AG09309 (cell line): Measurements from ENCODE around the gene VSTM2B.

Experiments used
- DNase-seq: peaks from one replicate; pipeline ENCODE4 v3.0.0-alpha.2; 2010; ENCODE audit warnings: low read depth
- H3K4me3 ChIP-seq: 2 replicates; pipeline ENCODE4 v1.5.1; 2011; ENCODE audit warnings: mild to moderate bottlenecking, low read depth, low read length, moderate library complexity; ENCODE audit not compliant: control insufficient read depth
- TF ChIP-seq, protein P1 (sequence below): IDR thresholded peaks from 2 replicates; pipeline ENCODE4 v1.5.1; 2011; ENCODE audit warnings: mild to moderate bottlenecking, low read depth, low read length, inconsistent platforms; ENCODE audit not compliant: insufficient read depth, control insufficient read depth; ENCODE audit errors: missing control alignments

Gene VSTM2B

DNA sequence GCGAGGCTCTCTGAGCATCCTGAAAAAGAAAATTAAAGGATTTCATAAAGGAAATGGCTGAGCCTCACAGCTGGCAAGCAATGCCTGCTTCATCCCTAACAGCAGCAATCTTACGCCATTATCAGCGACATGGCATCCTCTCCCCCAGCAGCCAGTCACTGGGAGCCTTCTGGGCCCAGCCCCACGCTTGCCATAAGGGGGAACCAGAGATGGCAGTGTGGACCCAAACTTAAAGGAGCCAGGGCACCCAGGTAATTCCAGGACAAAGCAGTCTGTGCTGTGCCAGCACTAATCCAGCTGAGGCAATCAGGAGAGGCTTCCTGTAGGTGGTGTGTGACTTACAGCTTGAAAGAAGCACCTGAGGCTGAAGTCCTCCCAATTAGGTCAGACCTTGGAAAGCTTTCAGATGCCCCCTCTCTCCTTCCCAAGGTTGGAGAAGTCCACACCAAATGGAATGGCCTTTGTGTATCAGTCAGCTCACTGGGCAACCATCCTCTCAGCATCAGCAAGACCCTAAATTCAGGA, 10.3 kb downstream of the VSTM2B start:
- H3K4me3 ChIP-seq = no peak overlapping the region
- no peak for DNase-seq
- TF ChIP-seq, protein P1, sequence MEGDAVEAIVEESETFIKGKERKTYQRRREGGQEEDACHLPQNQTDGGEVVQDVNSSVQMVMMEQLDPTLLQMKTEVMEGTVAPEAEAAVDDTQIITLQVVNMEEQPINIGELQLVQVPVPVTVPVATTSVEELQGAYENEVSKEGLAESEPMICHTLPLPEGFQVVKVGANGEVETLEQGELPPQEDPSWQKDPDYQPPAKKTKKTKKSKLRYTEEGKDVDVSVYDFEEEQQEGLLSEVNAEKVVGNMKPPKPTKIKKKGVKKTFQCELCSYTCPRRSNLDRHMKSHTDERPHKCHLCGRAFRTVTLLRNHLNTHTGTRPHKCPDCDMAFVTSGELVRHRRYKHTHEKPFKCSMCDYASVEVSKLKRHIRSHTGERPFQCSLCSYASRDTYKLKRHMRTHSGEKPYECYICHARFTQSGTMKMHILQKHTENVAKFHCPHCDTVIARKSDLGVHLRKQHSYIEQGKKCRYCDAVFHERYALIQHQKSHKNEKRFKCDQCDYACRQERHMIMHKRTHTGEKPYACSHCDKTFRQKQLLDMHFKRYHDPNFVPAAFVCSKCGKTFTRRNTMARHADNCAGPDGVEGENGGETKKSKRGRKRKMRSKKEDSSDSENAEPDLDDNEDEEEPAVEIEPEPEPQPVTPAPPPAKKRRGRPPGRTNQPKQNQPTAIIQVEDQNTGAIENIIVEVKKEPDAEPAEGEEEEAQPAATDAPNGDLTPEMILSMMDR = no peak

DNA sequence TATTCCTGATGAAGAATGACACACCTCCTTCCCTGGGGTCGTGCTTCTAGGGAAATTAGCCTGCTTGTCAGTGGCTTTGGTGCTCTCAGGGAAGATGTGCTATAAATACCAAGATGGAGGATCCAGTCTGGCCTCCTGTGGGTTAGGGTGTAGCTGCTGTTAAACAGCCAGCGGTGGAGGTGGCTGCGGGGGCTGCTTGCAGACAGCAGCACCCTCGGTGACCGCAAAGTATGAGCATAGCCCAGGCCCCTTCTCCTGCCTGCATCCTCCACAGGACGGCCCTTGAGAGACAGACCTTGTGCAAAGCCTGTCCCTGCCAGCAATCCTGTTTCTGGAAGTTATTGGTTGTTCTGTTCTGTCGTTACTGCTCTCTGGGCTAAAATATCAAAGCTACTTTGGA, 11.4 kb downstream of the VSTM2B start:
- H3K4me3 ChIP-seq = no peak overlapping the region
- DNase-seq = no peak
- TF ChIP-seq, protein P1 = no peak

DNA sequence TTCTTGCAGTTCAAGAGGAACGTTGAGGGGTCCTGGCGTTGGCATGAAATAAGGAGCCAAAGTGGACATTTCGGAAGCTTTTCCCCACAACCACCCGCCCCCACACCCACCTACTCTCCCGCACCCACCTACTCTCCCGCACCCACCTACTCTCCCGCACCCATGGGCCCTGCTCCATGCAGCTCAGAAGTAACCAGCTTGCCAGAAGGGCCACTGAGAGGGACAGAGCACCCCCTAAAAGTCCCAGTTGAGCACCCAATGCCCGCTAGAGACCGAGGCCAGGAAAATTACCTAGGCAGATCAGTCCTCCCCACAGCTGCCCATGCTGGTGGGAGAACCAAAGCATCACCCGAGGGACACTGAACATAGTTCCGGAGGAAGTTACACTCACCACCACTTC, 11.8 kb downstream of the VSTM2B start:
- H3K4me3 ChIP-seq = no peak overlapping the region

DNA sequence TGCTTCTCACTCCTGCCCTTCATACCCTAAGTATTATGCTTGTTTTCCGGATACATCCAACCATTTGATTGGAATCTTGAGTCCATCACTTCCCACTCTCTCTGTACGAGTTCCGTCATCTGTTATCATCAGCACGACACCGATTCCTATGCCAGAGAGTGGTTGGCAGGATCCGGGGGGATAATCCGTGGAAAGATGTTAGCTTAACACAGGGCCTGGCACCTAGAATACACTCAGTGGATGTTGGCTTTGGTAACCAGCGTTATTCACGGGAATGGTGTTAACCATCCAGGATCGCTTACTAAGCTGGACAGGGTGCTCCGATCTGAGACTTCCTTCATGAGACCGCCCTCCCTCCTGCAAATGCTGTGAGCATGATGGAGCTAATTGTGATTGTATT, 12.4 kb downstream of the VSTM2B start:
- H3K4me3 ChIP-seq = no peak overlapping the region
- TF ChIP-seq, protein P1 = no peak
- no peak for DNase-seq

More for the DNA sequence above, 11.8 kb downstream of the VSTM2B start:
- no peak for DNase-seq
- TF ChIP-seq, protein P1 = no peak

DNA sequence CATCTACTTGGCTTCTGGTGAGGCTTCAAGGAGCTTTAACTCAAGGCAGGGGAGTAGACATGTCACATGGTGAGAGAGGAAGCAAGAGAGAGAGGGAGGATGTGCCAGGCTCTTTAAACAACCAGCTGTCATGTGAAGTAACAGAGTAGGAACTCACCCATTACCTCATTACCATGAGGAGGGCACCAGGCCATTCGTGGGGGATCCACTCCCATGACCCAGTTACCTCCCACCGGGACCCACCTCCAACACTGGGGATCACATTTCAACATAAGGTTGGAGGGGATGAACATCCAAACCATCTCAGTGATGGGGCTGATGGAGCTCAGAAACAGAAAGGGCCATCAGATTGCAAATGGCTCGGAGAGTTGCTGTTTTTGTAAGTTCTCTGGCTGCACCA, 12.9 kb downstream of the VSTM2B start:
- TF ChIP-seq, protein P1 = no peak
- DNase-seq = no peak
- no peak overlapping the region for H3K4me3 ChIP-seq

DNA sequence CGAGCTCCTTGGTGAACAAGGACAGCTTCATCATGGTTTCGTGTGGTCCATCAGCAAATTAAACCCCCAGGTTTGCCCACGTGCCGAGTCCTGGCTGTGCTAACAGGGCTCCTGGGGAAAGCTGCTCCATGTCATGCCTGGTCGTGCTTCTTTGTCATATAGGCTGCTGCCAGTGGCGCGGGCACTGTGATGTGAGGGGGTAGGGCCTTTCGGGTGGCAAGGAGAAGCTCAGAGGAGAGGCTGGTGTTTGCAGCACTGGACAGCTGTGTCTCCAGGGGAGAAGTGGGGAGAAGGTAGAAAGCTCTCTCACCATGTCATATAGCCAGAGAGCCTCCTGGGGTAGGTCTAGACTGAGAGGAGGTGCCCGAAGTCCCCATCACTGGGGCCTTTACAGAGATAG, 13.3 kb downstream of the VSTM2B start:
- TF ChIP-seq, protein P1 = no peak
- no peak overlapping the region for H3K4me3 ChIP-seq
- DNase-seq = no peak

DNA sequence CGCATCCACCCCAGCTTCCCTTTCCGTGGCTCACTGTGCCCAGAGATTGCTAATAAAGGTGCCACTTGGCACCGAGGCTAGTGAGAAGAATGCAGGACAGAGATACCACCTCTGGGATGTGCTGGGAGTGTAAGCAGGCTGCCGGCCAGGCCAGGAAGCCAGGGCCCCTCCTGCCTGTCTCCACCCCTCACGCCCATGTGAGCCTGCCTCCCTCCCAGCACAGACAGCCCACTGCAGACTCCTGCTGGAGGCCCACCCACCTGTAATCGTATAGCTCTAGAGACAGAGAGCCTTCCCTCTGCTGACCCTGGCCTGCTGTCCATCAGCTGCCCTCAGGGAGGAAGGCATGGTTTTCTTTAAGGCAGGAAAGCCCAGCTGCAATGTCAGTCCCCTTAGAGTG, 13.9 kb downstream of the VSTM2B start:
- TF ChIP-seq, protein P1 = no peak
- H3K4me3 ChIP-seq = no peak overlapping the region
- DNase-seq = no peak
